Prostate gland (tissue), 2 donors: ENCODE measurements around the gene OR2G3.

ENCODE experiments used
- POLR2A ChIP-seq: fragments of 450-650 bp; IDR thresholded peaks from one replicate; pipeline ENCODE4 v1.6.1; 2016; ENCODE audit warnings: antibody characterized with exemption, mild to moderate bottlenecking
- POLR2AphosphoS5 ChIP-seq: sonication (generic); formaldehyde crosslinking; IDR thresholded peaks from one replicate; pipeline ENCODE4 v1.6.1; 2017; ENCODE audit warnings: antibody characterized with exemption
- TF ChIP-seq, protein P1 (sequence below), 4 experiments: fragments of 200-600 bp in 2 of 4; fragments of 450-650 bp in 2 of 4; sonication (generic) in 2 of 4; IDR thresholded peaks; 1 replicate in 3 of 4; 2 replicates in 1 of 4; pipeline ENCODE4 v1.5.1; 2016 to 2019; ENCODE audit warnings: antibody characterized with exemption in 4 of 4, mild to moderate bottlenecking in 2 of 4, moderate library complexity in 2 of 4

DNA sequence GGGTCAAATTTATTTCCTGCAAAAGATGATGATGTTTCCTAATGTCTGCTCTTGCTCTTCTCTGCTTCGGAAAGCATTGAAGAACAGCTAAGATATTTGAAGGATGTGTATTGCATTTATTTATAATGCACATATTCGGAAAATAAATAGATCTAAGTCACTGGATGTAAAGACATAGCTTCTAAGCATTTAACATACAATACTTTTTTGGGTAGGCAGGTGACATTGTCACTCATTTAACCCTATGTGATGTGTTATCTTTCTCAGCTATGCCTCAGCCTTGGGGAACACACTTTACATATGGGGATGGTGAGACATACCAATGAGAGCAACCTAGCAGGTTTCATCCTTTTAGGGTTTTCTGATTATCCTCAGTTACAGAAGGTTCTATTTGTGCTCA lies 17.3 kb upstream of the OR2G3 start, which contains the start of gene OR2G2:
- TF ChIP-seq, protein P1, sequence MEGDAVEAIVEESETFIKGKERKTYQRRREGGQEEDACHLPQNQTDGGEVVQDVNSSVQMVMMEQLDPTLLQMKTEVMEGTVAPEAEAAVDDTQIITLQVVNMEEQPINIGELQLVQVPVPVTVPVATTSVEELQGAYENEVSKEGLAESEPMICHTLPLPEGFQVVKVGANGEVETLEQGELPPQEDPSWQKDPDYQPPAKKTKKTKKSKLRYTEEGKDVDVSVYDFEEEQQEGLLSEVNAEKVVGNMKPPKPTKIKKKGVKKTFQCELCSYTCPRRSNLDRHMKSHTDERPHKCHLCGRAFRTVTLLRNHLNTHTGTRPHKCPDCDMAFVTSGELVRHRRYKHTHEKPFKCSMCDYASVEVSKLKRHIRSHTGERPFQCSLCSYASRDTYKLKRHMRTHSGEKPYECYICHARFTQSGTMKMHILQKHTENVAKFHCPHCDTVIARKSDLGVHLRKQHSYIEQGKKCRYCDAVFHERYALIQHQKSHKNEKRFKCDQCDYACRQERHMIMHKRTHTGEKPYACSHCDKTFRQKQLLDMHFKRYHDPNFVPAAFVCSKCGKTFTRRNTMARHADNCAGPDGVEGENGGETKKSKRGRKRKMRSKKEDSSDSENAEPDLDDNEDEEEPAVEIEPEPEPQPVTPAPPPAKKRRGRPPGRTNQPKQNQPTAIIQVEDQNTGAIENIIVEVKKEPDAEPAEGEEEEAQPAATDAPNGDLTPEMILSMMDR (IDR thresholded peaks at IDR 0.05) = no peak
- TF ChIP-seq POLR2AphosphoS5 = no peak
- no peak for TF ChIP-seq POLR2A
